ENCODE data around the gene SPATA46. TPM values are rescaled to one million over a fixed set of nuclear protein-coding genes. Genes with fewer than 3 reads are reported as not detected.

Gene SPATA46
- total RNA-seq, 4 donors from 2014 or later, result not detected

DNA sequence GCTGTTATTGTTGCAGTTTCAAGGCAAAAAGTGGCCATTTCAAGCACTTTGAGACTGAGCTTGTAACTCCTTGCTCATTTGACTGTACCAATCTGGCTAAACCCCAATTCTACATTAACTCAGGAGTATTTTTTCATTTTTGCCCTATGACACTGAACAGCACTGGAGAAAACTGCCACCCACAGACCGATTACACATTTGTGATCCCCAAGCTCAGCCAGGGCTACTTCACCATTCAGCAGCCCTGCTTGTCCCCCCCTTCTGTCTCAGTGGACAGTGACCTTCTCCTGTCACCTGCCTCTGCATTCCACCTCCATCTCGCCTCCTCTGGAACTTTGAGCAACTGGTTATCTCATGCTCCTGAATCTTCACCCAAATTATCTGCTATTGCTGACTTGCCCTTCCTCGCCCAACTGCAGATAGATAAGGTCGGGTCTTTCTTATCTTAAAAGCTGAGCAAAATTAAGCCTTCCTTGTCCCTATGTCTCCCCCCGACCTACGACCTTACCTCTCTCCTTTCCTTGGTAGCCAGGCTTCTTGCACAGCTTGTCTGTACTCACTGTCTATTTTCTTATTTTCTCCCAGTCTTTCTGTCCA lies 25.3 kb downstream of the SPATA46 start:
- Histone ChIP-seq H3K4me3 (no peak overlapping the region), H3K27ac (no peak overlapping the region), H3K27me3 (no peaks in the 10 kb centered on the region), H3K4me1 (peaks cover 0 to 13% (median 11%) of the 10 kb centered on the region in 4 donors), H3K9me3 (no peaks in the 10 kb centered on the region), H3K36me3 (no peaks in the 10 kb centered on the region)
- in situ Hi-C loops (cut with MboI; ENCODE audit: low pct_ligation_motif_present in 1 of 4, low pct_unique_long_range_greater_than_20kb in 1 of 4, low sequenced_read_pairs in 3 of 4), result no loop called here
- intact Hi-C loops (cut with DNase I; ENCODE audit: low total_unique reads), result no loop called here
- no peak for DNase-seq
- WGBS, 2 donors (ENCODE audit: low coverage in 1 of 2), result 77 to 80% methylated on average over 6 of the region's 6 CpGs
- TF ChIP-seq EP300 (IDR thresholded peaks at IDR 0.05; ENCODE audit: low read depth) (no peak), POLR2A (IDR thresholded peaks at IDR 0.05) (no peak), POLR2AphosphoS5 (IDR thresholded peaks at IDR 0.05) (no peak)
- TF ChIP-seq, protein P1, sequence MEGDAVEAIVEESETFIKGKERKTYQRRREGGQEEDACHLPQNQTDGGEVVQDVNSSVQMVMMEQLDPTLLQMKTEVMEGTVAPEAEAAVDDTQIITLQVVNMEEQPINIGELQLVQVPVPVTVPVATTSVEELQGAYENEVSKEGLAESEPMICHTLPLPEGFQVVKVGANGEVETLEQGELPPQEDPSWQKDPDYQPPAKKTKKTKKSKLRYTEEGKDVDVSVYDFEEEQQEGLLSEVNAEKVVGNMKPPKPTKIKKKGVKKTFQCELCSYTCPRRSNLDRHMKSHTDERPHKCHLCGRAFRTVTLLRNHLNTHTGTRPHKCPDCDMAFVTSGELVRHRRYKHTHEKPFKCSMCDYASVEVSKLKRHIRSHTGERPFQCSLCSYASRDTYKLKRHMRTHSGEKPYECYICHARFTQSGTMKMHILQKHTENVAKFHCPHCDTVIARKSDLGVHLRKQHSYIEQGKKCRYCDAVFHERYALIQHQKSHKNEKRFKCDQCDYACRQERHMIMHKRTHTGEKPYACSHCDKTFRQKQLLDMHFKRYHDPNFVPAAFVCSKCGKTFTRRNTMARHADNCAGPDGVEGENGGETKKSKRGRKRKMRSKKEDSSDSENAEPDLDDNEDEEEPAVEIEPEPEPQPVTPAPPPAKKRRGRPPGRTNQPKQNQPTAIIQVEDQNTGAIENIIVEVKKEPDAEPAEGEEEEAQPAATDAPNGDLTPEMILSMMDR (IDR thresholded peaks at IDR 0.05), result no peak

DNA sequence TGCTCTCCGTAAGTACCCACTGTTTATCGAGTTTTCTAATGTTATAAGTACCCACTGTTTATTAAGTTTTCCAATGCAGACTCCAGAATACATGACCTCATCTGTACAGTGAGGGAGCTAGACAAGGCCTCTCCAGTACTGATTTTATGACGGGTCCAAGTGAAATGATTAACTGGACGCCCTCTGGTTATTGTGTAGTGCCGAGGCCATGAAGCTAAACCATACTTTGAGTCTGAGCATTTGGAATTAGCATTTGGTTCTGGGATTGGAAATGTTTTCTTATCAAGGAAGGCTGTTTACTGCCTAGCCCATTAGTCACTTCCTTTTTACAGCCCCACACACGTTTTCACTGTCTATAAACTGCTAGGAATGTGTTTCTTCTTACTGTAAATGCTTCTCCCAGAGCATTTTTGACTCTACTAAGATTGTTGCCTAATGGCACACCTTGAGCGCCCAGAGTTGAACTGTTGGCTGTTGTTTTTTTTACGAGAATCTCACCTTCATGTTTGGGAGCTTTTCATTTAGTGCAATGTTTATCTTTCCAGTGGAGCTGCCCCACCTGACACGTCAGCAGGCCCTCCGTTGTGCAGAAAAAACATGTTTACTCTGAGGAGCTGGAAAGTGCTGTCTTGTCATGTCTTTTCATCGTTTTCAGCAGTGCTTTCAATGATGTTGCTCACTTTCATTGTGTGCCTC lies 26.9 kb downstream of the SPATA46 start:
- no peak for TF ChIP-seq POLR2A (IDR thresholded peaks at IDR 0.05)
- no peak for TF ChIP-seq POLR2AphosphoS5 (IDR thresholded peaks at IDR 0.05)
- TF ChIP-seq, protein P1 (IDR thresholded peaks at IDR 0.05), result no peak
- TF ChIP-seq EP300 (IDR thresholded peaks at IDR 0.05; ENCODE audit: low read depth), result no peak
- WGBS, 2 donors (ENCODE audit: low coverage in 1 of 2), result 25 to 41% methylated on average over 7 to 11 of the region's 11 CpGs
- Histone ChIP-seq H3K9me3 (no peaks in the 10 kb centered on the region), H3K27ac (peak overlapping the region; percentile 1 to 53 (median 31)), H3K4me1 (peaks cover 0 to 13% (median 11%) of the 10 kb centered on the region in 4 donors), H3K4me3 (no peak overlapping the region), H3K36me3 (no peaks in the 10 kb centered on the region), H3K27me3 (no peaks in the 10 kb centered on the region)
- no peak for DNase-seq
- in situ Hi-C loops (cut with MboI; ENCODE audit: low pct_ligation_motif_present in 1 of 4, low pct_unique_long_range_greater_than_20kb in 1 of 4, low sequenced_read_pairs in 3 of 4), result no loop called here
- intact Hi-C loops (cut with DNase I; ENCODE audit: low total_unique reads), result no loop called here

DNA sequence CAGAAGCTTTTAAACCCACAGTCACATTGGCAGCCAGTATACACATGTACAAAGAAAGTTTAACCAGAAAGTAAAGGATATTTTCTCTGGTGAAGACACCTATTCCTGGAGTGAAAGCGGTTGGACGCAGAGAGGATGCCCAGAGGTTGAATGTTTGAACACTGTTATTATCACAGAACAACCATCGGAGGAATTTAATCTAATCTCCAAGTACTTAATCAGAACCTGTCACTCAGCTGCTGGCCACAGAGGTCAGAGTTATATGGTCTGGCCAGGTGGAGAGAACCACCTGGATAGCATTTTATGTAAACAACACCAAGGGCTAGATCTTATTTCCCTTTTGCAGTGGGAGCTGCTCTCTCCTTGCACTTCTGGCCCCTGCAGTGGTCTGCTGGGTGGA lies 29.4 kb downstream of the SPATA46 start:
- no peak for DNase-seq
- H3K27ac ChIP-seq, result no peak overlapping the region

DNA sequence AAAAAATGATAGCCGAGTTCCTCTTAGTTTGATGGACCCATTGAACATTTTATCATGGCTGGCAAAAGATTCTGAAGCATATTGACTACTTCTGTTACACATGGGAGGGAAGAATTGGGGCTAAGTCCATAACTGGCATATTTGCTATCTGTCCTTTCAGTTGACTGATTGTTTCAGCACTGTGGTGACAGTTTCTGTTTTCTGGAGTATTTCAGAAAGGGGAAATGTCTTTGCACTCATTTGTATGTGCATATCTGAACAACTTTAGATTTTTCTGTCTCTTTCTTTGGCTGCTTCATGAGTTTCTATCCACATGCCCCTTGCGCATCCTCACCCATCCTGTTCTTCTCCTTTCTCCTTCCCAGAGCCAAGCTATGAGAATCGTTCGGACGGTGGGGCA lies 33.2 kb downstream of the SPATA46 start:
- H3K4me3 ChIP-seq, result no peak overlapping the region
- no peaks in the 10 kb centered on the region for H3K36me3 ChIP-seq
- no peaks in the 10 kb centered on the region for H3K27me3 ChIP-seq
- no peak for DNase-seq
- in situ Hi-C loops (cut with MboI; ENCODE audit: low pct_ligation_motif_present in 1 of 4, low pct_unique_long_range_greater_than_20kb in 1 of 4, low sequenced_read_pairs in 3 of 4), result no loop called here
- H3K4me1 ChIP-seq, result no peaks in the 10 kb centered on the region
- 91 to 92% methylated on average over 4 to 5 of the region's 5 CpGs for WGBS, 2 donors (ENCODE audit: low coverage in 1 of 2)
- H3K9me3 ChIP-seq, result no peaks in the 10 kb centered on the region
- TF ChIP-seq POLR2AphosphoS5 (IDR thresholded peaks at IDR 0.05), result no peak
- TF ChIP-seq POLR2A (IDR thresholded peaks at IDR 0.05), result no peak
- TF ChIP-seq EP300 (IDR thresholded peaks at IDR 0.05; ENCODE audit: low read depth), result no peak
- TF ChIP-seq, protein P1 (IDR thresholded peaks at IDR 0.05), result no peak
- no peak overlapping the region for H3K27ac ChIP-seq
- intact Hi-C loops (cut with DNase I; ENCODE audit: low total_unique reads), result no loop called here

More for the DNA sequence above, 29.4 kb downstream of the SPATA46 start:
- Histone ChIP-seq H3K36me3 (no peaks in the 10 kb centered on the region), H3K4me3 (no peak overlapping the region), H3K4me1 (peaks cover 0 to 13% (median 11%) of the 10 kb centered on the region in 4 donors), H3K9me3 (no peaks in the 10 kb centered on the region), H3K27me3 (no peaks in the 10 kb centered on the region)
- TF ChIP-seq, protein P1 (IDR thresholded peaks at IDR 0.05), result no peak
- TF ChIP-seq EP300 (IDR thresholded peaks at IDR 0.05; ENCODE audit: low read depth) (no peak), POLR2AphosphoS5 (IDR thresholded peaks at IDR 0.05) (no peak), POLR2A (IDR thresholded peaks at IDR 0.05) (no peak)
- WGBS, 2 donors (ENCODE audit: low coverage in 1 of 2), result 53 to 67% methylated on average over 3 of the region's 3 CpGs
- intact Hi-C loops (cut with DNase I; ENCODE audit: low total_unique reads), result no loop called here
- in situ Hi-C loops (cut with MboI; ENCODE audit: low pct_ligation_motif_present in 1 of 4, low pct_unique_long_range_greater_than_20kb in 1 of 4, low sequenced_read_pairs in 3 of 4), result no loop called here
